AG09319 (cell line): Measurements from ENCODE around the gene CLDN20.
"Not testable (repeated sequence)": the region's sequence is repeated elsewhere in the genome, so short reads cannot be mapped to it uniquely, and the experiment has no call there.

ENCODE experiments used
- DNase-seq: peaks from one replicate; pipeline ENCODE4 v3.0.0-alpha.2; 2010; ENCODE audit warnings: low read depth; ENCODE audit errors: extremely low read depth
- TF ChIP-seq, protein P1 (sequence below): IDR thresholded peaks from 2 replicates; pipeline ENCODE4 v1.5.1; 2011; ENCODE audit warnings: low read depth, mild to moderate bottlenecking, inconsistent platforms, low read length, moderate library complexity

CLDN20 gene

DNA sequence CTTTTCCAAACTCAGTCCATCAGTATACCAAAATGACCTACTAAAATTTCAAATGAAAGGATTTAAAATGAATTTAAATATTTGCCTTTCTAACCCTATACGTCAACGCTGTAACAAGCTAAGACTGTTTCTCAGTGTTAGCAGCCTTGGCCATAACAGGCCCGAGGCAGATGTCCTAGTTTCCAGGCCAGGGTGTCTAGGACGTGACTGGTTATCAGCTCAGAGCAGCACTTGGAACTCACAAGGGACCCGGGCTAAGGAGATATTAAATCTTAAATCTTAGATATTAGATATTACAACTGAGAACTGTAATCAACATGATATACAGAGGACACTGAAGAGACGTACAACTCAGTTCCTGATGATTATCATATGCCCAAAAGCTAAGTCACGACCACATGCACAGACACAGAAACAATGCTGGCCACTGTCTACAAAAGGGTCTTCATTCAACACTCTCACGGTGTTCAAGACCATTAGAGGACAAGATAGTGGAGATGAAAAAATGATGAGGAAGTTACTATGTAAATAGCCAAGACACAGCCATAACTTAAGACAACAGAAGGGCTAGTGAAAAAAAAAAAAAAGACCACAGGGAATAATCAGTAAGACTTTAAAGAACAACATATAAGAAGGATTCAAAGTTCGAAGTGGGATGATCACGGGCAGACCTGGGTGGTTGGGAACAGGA, at the start of gene CLDN20:
TSS of gene CLDN20 (plus strand) at position 641 of the 691 bp plus-strand sequence. CDS start 11,707 bp downstream, outside the sequence.
- TF ChIP-seq, protein P1, sequence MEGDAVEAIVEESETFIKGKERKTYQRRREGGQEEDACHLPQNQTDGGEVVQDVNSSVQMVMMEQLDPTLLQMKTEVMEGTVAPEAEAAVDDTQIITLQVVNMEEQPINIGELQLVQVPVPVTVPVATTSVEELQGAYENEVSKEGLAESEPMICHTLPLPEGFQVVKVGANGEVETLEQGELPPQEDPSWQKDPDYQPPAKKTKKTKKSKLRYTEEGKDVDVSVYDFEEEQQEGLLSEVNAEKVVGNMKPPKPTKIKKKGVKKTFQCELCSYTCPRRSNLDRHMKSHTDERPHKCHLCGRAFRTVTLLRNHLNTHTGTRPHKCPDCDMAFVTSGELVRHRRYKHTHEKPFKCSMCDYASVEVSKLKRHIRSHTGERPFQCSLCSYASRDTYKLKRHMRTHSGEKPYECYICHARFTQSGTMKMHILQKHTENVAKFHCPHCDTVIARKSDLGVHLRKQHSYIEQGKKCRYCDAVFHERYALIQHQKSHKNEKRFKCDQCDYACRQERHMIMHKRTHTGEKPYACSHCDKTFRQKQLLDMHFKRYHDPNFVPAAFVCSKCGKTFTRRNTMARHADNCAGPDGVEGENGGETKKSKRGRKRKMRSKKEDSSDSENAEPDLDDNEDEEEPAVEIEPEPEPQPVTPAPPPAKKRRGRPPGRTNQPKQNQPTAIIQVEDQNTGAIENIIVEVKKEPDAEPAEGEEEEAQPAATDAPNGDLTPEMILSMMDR = no peak
- DNase-seq = no peak

- TF ChIP-seq, protein P1 = no peak
Observed at GRCh38 chr6:155215906-155216305, 47.9 kb upstream of the CLDN20 start.

GRCh38 chr6:155216312-155217046, 47.3 kb upstream of the CLDN20 start:
- TF ChIP-seq, protein P1 = no peak

More at GRCh38 chr6:155215906-155216305, 47.9 kb upstream of the CLDN20 start:
- DNase-seq = no peak

GRCh38 chr6:155218711-155219110, 45.1 kb upstream of the CLDN20 start:
- not testable (repeated sequence) for DNase-seq

More at GRCh38 chr6:155216312-155217046, 47.3 kb upstream of the CLDN20 start:
- DNase-seq = no peak

DNA sequence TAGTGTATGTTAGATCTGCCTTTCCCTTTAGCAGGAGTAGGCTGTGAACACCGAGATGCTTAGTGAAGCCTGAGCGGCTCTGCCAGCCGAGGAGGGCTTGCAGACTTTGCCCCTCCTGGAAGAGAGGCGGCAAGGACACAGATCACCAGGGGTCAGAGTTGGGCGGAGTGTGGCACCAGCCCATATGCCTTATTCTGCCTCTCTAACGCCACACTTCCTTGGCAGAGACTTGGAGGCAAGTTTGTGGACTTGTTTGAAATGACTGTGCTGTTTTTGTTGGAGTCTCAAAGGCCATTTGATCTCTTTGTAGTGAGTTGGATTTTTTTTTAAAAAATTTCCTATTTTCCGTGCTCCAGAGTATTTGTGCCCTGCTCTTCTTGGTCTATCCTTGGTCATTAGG, 44.5 kb upstream of the CLDN20 start:
- no peak for DNase-seq
- TF ChIP-seq, protein P1 = no peak

DNA sequence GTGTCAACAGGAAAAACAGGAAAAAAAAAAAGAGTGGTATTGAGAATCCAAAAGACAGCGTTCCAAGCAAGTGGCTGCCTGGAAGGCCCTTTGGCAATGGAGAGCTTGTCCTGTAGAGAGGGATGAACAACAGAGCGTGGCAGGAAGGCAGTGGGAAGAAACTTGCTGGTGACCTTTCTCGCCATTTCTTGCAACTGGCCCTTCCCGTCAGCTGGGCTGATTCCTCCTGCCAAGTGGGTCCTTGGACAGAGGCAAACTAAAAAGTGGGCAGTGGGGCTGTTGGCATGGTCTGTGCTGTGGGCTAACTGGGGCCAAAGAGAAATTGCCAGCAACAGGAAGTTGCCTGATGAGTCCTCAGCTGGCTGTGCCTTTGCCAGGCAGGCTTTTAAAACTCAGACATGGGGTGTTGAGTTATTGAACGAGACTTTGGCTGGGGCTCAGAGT, 43.9 kb upstream of the CLDN20 start:
- TF ChIP-seq, protein P1 = no peak
- DNase-seq = no peak

GRCh38 chr6:155221086-155221485, 42.7 kb upstream of the CLDN20 start:
- TF ChIP-seq, protein P1 = no peak
- DNase-seq = no peak
